Sigmoid colon (tissue), 4 donors: ENCODE measurements around the gene ITSN2.

Experiments used
- EP300 ChIP-seq, 4 donors: sonication (generic); formaldehyde crosslinking; IDR thresholded peaks; one replicate each; pipeline ENCODE4 v1.6.1; 2017; ENCODE audit warnings: antibody characterized with exemption in 4 of 4
- POLR2A ChIP-seq, 2 donors: fragments of 450-650 bp; IDR thresholded peaks; one replicate each; pipeline ENCODE4 v1.6.1; 2016; ENCODE audit warnings: antibody characterized with exemption in 2 of 2, mild to moderate bottlenecking in 2 of 2, moderate library complexity in 2 of 2
- POLR2AphosphoS5 ChIP-seq, 4 donors: sonication (generic); formaldehyde crosslinking; IDR thresholded peaks; one replicate each; pipeline ENCODE4 v1.6.1; 2017; ENCODE audit warnings: antibody characterized with exemption in 4 of 4
- TF ChIP-seq, protein P1 (sequence below), 4 experiments: fragments of 450-650 bp in 3 of 4; fragments of 200-600 bp in 1 of 4; IDR thresholded peaks; one replicate each; pipeline ENCODE4 v1.5.1; 2016 to 2019; ENCODE audit warnings: antibody characterized with exemption in 4 of 4, mild to moderate bottlenecking in 3 of 4, moderate library complexity in 2 of 4

DNA sequence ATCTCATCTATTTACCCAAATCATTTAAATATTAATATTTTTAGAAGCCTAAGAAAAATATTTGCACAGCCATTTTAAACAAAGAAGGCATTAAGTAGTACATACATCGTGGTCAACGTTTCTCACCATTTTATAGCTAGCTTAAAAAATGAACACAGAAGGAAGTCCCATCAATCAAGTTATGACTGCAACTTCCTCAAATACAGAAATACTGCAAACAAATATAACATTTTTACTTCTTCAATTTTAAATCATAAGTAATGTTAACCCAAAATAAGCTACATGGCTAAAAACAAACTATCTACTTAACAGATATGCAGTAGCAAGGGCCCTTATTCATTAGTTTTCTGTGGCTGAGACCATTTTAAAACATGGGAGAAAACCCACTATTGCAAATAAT, 30.6 kb downstream of the ITSN2 start:
- TF ChIP-seq, protein P1, sequence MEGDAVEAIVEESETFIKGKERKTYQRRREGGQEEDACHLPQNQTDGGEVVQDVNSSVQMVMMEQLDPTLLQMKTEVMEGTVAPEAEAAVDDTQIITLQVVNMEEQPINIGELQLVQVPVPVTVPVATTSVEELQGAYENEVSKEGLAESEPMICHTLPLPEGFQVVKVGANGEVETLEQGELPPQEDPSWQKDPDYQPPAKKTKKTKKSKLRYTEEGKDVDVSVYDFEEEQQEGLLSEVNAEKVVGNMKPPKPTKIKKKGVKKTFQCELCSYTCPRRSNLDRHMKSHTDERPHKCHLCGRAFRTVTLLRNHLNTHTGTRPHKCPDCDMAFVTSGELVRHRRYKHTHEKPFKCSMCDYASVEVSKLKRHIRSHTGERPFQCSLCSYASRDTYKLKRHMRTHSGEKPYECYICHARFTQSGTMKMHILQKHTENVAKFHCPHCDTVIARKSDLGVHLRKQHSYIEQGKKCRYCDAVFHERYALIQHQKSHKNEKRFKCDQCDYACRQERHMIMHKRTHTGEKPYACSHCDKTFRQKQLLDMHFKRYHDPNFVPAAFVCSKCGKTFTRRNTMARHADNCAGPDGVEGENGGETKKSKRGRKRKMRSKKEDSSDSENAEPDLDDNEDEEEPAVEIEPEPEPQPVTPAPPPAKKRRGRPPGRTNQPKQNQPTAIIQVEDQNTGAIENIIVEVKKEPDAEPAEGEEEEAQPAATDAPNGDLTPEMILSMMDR (IDR thresholded peaks at IDR 0.05): no peak
- TF ChIP-seq POLR2AphosphoS5 (IDR thresholded peaks at IDR 0.05): no peak
- no peak for TF ChIP-seq EP300 (IDR thresholded peaks at IDR 0.05)
- no peak for TF ChIP-seq POLR2A (IDR thresholded peaks at IDR 0.05)
